ENCODE measurements around the gene STARD3.
"Not testable (repeated sequence)": the region's sequence is repeated elsewhere in the genome, so short reads cannot be mapped to it uniquely, and the experiment has no call there.

DNA sequence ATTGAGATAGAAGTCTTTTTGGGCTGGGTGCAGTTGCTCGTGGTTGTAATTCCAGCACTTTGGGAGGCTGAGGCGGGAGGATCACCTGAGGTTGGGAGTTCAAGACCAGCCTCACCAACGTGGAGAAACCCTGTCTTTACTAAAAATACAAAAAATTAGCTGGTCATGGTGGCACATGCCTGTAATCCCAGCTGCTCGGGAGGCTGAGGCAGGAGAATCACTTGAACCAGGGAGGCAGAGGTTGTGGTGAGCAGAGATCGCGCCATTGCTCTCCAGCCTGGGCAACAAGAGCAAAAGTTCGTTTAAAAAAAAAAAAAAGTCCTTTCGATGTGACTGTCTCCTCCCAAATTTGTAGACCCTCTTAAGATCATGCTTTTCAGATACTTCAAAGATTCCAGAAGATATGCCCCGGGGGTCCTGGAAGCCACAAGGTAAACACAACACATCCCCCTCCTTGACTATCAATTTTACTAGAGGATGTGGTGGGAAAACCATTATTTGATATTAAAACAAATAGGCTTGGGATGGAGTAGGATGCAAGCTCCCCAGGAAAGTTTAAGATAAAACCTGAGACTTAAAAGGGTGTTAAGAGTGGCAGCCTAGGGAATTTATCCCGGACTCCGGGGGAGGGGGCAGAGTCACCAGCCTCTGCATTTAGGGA, 62.3 kb downstream of the STARD3 start:
- TF ChIP-seq, protein P1, sequence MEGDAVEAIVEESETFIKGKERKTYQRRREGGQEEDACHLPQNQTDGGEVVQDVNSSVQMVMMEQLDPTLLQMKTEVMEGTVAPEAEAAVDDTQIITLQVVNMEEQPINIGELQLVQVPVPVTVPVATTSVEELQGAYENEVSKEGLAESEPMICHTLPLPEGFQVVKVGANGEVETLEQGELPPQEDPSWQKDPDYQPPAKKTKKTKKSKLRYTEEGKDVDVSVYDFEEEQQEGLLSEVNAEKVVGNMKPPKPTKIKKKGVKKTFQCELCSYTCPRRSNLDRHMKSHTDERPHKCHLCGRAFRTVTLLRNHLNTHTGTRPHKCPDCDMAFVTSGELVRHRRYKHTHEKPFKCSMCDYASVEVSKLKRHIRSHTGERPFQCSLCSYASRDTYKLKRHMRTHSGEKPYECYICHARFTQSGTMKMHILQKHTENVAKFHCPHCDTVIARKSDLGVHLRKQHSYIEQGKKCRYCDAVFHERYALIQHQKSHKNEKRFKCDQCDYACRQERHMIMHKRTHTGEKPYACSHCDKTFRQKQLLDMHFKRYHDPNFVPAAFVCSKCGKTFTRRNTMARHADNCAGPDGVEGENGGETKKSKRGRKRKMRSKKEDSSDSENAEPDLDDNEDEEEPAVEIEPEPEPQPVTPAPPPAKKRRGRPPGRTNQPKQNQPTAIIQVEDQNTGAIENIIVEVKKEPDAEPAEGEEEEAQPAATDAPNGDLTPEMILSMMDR (IDR thresholded peaks at IDR 0.05) = not testable (repeated sequence)
- TF ChIP-seq POLR2A (IDR thresholded peaks at IDR 0.05) = not testable (repeated sequence)
